HepG2 (cell line): ENCODE data around the gene HNRNPC. TPM values are rescaled to one million over a fixed set of nuclear protein-coding genes. Genes with fewer than 3 reads are reported as not detected.

ENCODE experiments used
- ATAC-seq: fragments of 200-7000 bp; cut with Tn5 transposase; 3 replicates; pipeline ENCODE4 v1.9.1; 2020; ENCODE audit warnings: mild to moderate bottlenecking, moderate library complexity
- BruUV-seq: library from RNA; stranded (reverse); fragments of 400-500 nt; replicated peaks from 2 replicates; lab custom pipeline; 2021; lab: Mats Ljungman, UMichigan
- CTCF ChIA-PET: fragments of 300-600 bp; formaldehyde crosslinking; extraction: SDS; loops from one replicate; lab custom pipeline; 2021; ENCODE audit warnings: low total read pairs, inconsistent platforms, low intra/inter-chr PET ratio; lab: Yijun Ruan, JAX
- POLR2A ChIA-PET: fragments of 350-600 bp; sonication (Branson Sonifier 250); formaldehyde crosslinking; loops from one replicate; lab custom pipeline; 2020; ENCODE audit warnings: antibody characterized with exemption, inconsistent platforms; lab: Yijun Ruan, JAX
- DNase-seq: peaks from one replicate; pipeline ENCODE4 v3.0.0-alpha.2; 2015; ENCODE audit warnings: low spot score
- FAIRE-seq: peaks from 3 replicates; lab custom pipeline; 2011; peaks lifted over from hg19 to GRCh38; lab: Jason Lieb, UNC
- H2AFZ ChIP-seq: one replicate; pipeline ENCODE4 v1.6.1; 2011; ENCODE audit warnings: low read length, inconsistent platforms
- H3K27ac ChIP-seq: fragments of 300-600 bp; 3 replicates; pipeline ENCODE4 v1.8.0; 2011; ENCODE audit warnings: mixed run types, mild to moderate bottlenecking, mixed read lengths, low read length, inconsistent platforms; ENCODE audit not compliant: insufficient read depth; ENCODE audit errors: extremely low read length
- H3K27me3 ChIP-seq, 2 experiments: fragments of 200-600 bp in 1 of 2; 2 replicates in 1 of 2; 3 replicates in 1 of 2; pipeline versions ENCODE4 v1.6.0 to v1.8.0; 2011; ENCODE audit warnings: low read length in 2 of 2, mild to moderate bottlenecking in 2 of 2, moderate library complexity in 2 of 2, inconsistent platforms in 1 of 2; ENCODE audit not compliant: insufficient read depth in 2 of 2, control insufficient read depth in 1 of 2
- H3K36me3 ChIP-seq, 2 experiments: fragments of 200-600 bp in 1 of 2; replicated peaks in 1 of 2; 2 replicates in 1 of 2; 3 replicates in 1 of 2; pipeline versions ENCODE4 v1.5.1 to v1.8.0; 2011; ENCODE audit warnings: low read length in 2 of 2, inconsistent platforms in 1 of 2; ENCODE audit not compliant: insufficient read depth in 2 of 2, control insufficient read depth in 1 of 2
- H3K4me1 ChIP-seq: 2 replicates; pipeline ENCODE4 v1.5.1; 2012; ENCODE audit warnings: low read length, inconsistent platforms; ENCODE audit not compliant: insufficient read depth
- H3K4me2 ChIP-seq: 2 replicates; pipeline ENCODE4 v1.6.0; 2011; ENCODE audit warnings: low read depth, low read length, inconsistent platforms
- H3K4me3 ChIP-seq, 3 experiments: fragments of 200-600 bp in 1 of 3; sonication (generic), shearing (Covaris generic) in 1 of 3; replicated peaks in 1 of 3; 2 replicates each; pipeline ENCODE4 v1.5.1; 2011 to 2016; ENCODE audit warnings: low read length in 3 of 3, inconsistent platforms in 2 of 3, low read depth in 2 of 3, mild to moderate bottlenecking in 2 of 3, control low read depth in 1 of 3, mixed read lengths in 1 of 3; ENCODE audit not compliant: insufficient read depth in 1 of 3
- H3K79me2 ChIP-seq: one replicate; pipeline ENCODE4 v1.6.1; 2011; ENCODE audit warnings: low read length, inconsistent platforms; ENCODE audit not compliant: insufficient read depth
- H3K9ac ChIP-seq: 2 replicates; pipeline ENCODE4 v1.6.0; 2011; ENCODE audit warnings: mild to moderate bottlenecking, low read depth, low read length, inconsistent platforms; ENCODE audit not compliant: insufficient read depth
- H3K9me3 ChIP-seq: 2 replicates; pipeline ENCODE4 v1.5.1; 2012; ENCODE audit warnings: mild to moderate bottlenecking, low read length
- H4K20me1 ChIP-seq: 2 replicates; pipeline ENCODE4 v1.6.0; 2011; ENCODE audit warnings: inconsistent platforms, mild to moderate bottlenecking, low read length, moderate library complexity; ENCODE audit not compliant: insufficient read depth
- CEBPB ChIP-seq: IDR thresholded peaks from 2 replicates; pipeline ENCODE4 v1.6.1; 2011; ENCODE audit warnings: low read depth, low read length, improper control_type of control experiment, borderline replicate concordance
- PAF1 ChIP-seq: IDR thresholded peaks from 2 replicates; pipeline ENCODE4 v1.6.1; 2016; ENCODE audit warnings: missing genetic modification reagents, missing compliant biosample characterization
- RBM22 ChIP-seq: fragments of 200-400 bp; formaldehyde crosslinking; optimal IDR thresholded peaks from 2 replicates; pipeline ENCODE3; 2017; ENCODE audit warnings: mild to moderate bottlenecking, low read length, moderate library complexity
- RNF2 ChIP-seq: fragments of 450-650 bp; conservative IDR thresholded peaks from 2 replicates; pipeline ENCODE4 v1.6.1; 2016; ENCODE audit warnings: low read depth
- ZFP82 ChIP-seq: sonication (generic); formaldehyde crosslinking; IDR thresholded peaks from 2 replicates; pipeline ENCODE4 v1.5.1; 2020; ENCODE audit warnings: mild to moderate bottlenecking, missing genetic modification reagents, borderline replicate concordance
- ZNF30 ChIP-seq: sonication (generic); formaldehyde crosslinking; IDR thresholded peaks from 2 replicates; pipeline ENCODE4 v1.5.0; 2020; ENCODE audit warnings: mild to moderate bottlenecking, missing genetic modification reagents
- ZNF652 ChIP-seq: IDR thresholded peaks from 2 replicates; pipeline ENCODE4 v1.6.1; 2016; ENCODE audit warnings: low read depth, borderline replicate concordance
- ZNF660 ChIP-seq: sonication (generic); formaldehyde crosslinking; IDR thresholded peaks from 2 replicates; pipeline ENCODE4 v1.5.1; 2020; ENCODE audit warnings: mild to moderate bottlenecking, low read depth, missing genetic modification reagents, borderline replicate concordance
- WGBS: methylation state at CpG from one replicate; pipeline ENCODE4 v1.1.6; 2017; ENCODE audit warnings: low lambda C conversion rate; 5-methylcytosine and 5-hydroxymethylcytosine counted together
- in situ Hi-C: cut with HindIII; loops from 2 replicates; pipeline ENCODE4 v1.10.0; 2017; ENCODE audit warnings: low pct_unique_long_range_greater_than_20kb; ENCODE audit not compliant: extremely low pct_ligation_motif_present
- intact Hi-C: fragments of 100-400 bp; cut with micrococcal nuclease; formaldehyde crosslinking; loops from one replicate; pipeline ENCODE4 v1.10.0; 2022; ENCODE audit not compliant: unreplicated experiment
- polyA plus RNA-seq, 8 experiments: library from polyadenylated mRNA; depleted of rRNA in 3 of 8; stranded (reverse) in 7 of 8; unstranded in 1 of 8; fragments of >200 nt; fragmentation: Illumina TruSeq in 4 of 8; extraction: Trizol in 4 of 8; gene quantifications; 2 replicates each; pipeline versions ENCODE4 v1.2.1 to v1.2.3, GENCODE V29; 2011 to 2016; ENCODE audit warnings: low read depth in 4 of 8, missing spikeins in 1 of 8, mixed read lengths in 1 of 8; ENCODE audit not compliant: insufficient read depth in 1 of 8
- total RNA-seq, 5 experiments: library from RNA; depleted of rRNA; stranded (reverse); fragments of >200 nt; fragmentation: Illumina TruSeq; extraction: Trizol; gene quantifications; 2 replicates each; pipeline ENCODE4 v1.2.3, GENCODE V29; 2016; ENCODE audit warnings: low read depth in 1 of 5

The HNRNPC gene
- total and polyA plus RNA-seq, 2 of the 13 experiments (the other 11 are each of a cell fraction or from before 2014, with no cell fraction given) = 628 to 1,099 TPM

DNA sequence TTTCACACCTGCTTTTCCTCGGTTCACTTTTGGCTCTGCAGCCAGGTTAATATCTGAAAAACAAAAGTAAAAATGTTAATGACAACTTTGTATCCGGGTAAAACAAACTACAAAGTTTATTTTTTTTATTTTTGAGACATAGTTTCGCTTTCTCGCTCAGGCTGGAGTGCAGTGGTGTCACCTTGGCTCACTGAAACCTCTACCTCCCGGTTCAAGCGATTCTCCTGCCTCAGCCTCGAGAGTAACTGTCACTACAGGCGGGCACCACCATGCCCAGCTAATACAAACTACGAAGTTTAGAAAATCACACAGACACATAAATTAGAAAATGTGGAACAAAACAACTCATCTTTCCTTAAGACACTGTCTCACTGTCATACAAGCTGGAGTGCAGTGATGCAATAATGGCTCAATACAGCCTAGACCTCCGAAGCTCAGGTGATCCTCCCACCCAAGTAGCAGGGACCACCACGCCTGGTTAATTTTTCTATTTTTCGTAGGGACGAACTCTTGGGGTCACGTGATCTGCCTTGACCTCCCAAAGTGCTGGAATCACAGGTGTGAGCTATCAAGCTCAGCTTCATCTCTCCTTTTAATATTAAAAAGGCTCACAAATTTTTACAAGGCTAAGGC is 38.1 kb downstream of the HNRNPC start (continued):
- TF ChIP-seq ZNF30 (CRISPR knock-in tag) (no peak), CEBPB (peak; percentile 72; the same call in 1 of the 2 replicates)

DNA sequence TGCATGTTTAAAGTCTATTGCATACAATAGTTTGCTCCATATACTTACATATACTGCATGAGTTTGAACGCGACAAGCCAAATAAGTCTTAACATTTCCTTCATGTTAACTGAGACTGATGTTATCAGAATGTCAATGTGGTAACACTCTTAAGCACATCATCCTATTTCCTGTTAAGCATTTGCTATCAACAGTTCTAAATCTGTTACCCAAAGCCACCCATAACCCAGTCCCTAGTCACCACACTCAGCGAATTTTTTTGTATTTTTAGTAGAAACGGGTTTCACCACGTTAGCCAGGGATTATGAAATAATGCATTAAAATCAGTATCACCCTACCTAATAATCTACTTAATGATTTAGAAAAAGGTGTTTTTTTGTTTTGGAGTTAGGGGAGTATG is 39.4 kb downstream of the HNRNPC start:
- no peaks in the 10 kb centered on the region for H3K27me3 ChIP-seq
- POLR2A ChIA-PET = no interaction called here
- intact Hi-C loops = loop anchor here (10.0 kb wide), 1 partner anchor 325 kb away; no protein-coding TSS in a partner anchor
- 97% methylated on average over 5 of the region's 5 CpGs for WGBS
- no peak overlapping the region for H2AFZ ChIP-seq
- peak; percentile 69; the same call in 1 of the 2 replicates for TF ChIP-seq PAF1
- TF ChIP-seq ZFP82 = no peak
- no peaks in the 10 kb centered on the region for H3K9me3 ChIP-seq
- FAIRE-seq (no peak), ATAC-seq (no peak), DNase-seq (no peak)
- H3K4me1 ChIP-seq = no peaks in the 10 kb centered on the region
- H3K79me2 ChIP-seq = peaks cover 95% of the 10 kb centered on the region
- no peak overlapping the region for H3K4me3 ChIP-seq
- no peak overlapping the region for H3K27ac ChIP-seq
- in situ Hi-C loops = no loop called here
- H4K20me1 ChIP-seq = peaks cover 98% of the 10 kb centered on the region
- no peak overlapping the region for H3K9ac ChIP-seq
- BruUV-seq = TSS peak; percentile 10
- no peak overlapping the region for H3K4me2 ChIP-seq
- CTCF ChIA-PET = no interaction called here
- peaks cover 39 to 99% of the 10 kb centered on the region in 2 experiments for H3K36me3 ChIP-seq

DNA sequence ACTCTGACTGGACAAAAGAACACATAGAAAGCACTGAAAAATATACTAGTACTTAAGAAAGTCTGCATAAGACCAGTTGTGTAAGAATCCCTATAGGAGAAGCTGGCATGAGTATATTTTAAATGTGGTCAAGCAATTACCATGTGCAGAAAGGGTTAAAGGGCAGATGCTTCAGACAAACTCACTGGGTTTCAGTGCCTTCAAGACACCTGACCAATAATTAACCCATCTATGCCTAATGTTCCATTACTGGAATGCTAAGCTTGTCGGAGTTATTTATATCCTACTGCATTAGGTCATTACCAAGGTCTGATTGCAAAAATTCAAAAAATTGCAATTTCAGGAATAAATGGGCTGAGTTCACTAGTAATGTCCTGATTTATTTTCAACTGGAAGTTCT is 41.3 kb downstream of the HNRNPC start:
- FAIRE-seq = no peak
- H3K79me2 ChIP-seq = peaks cover 95% of the 10 kb centered on the region
- ATAC-seq = no peak
- intact Hi-C loops (no loop called here), in situ Hi-C loops (no loop called here)
- TF ChIP-seq RNF2 = no peak
- TF ChIP-seq ZNF652 = peak; percentile 88
- TF ChIP-seq RBM22 = peak; percentile 96
- no peak for TF ChIP-seq ZNF660 (CRISPR knock-in tag)
- POLR2A ChIA-PET = no interaction called here
- H3K4me2 ChIP-seq = no peak overlapping the region
- H3K4me3 ChIP-seq = no peak overlapping the region
- H4K20me1 ChIP-seq = peaks cover 98% of the 10 kb centered on the region
- H3K9ac ChIP-seq = no peak overlapping the region
- DNase-seq = no peak
- no peaks in the 10 kb centered on the region for H3K4me1 ChIP-seq
- CTCF ChIA-PET = no interaction called here
- H3K9me3 ChIP-seq = no peaks in the 10 kb centered on the region
- 96% methylated on average over 1 of the region's 1 CpG for WGBS
- no TSS peak for BruUV-seq
- peaks cover 40 to 99% of the 10 kb centered on the region in 2 experiments for H3K36me3 ChIP-seq
- no peaks in the 10 kb centered on the region for H3K27me3 ChIP-seq
- no peak overlapping the region for H3K27ac ChIP-seq
- no peak overlapping the region for H2AFZ ChIP-seq
